HCT116 (cell line): ENCODE measurements around the gene PWP2.

Experiments
- FOSL1 ChIP-seq: IDR thresholded peaks from 2 replicates; pipeline ENCODE4 v1.6.1; 2012; ENCODE audit warnings: low read depth
- MAX ChIP-seq: IDR thresholded peaks from 2 replicates; pipeline ENCODE4 v1.6.1; 2012
- POLR2A ChIP-seq: IDR thresholded peaks from 2 replicates; pipeline ENCODE4 v1.7.0; 2011; ENCODE audit warnings: borderline replicate concordance; ENCODE audit not compliant: insufficient read depth, insufficient read length; ENCODE audit errors: extremely low read depth
- RAD21 ChIP-seq: IDR thresholded peaks from 2 replicates; pipeline ENCODE4 v1.6.1; 2012; ENCODE audit warnings: low read depth, mild to moderate bottlenecking
- TF ChIP-seq, protein P1 (sequence below), 3 experiments: fragments of 200-600 bp in 1 of 3; sonication (generic) in 1 of 3; IDR thresholded peaks in 2 of 3; conservative IDR thresholded peaks in 1 of 3; 2 replicates each; pipeline ENCODE4 v1.5.1; 2012 to 2017; ENCODE audit warnings: low read depth in 2 of 3, low read length in 2 of 3, antibody characterized with exemption in 1 of 3, borderline replicate concordance in 1 of 3, control low read depth in 1 of 3, mild to moderate bottlenecking in 1 of 3, mixed read lengths in 1 of 3, mixed run types in 1 of 3, moderate library complexity in 1 of 3; ENCODE audit not compliant: insufficient read depth in 1 of 3

- TF ChIP-seq FOSL1 = no peak
- TF ChIP-seq MAX = no peak
- TF ChIP-seq, protein P1, sequence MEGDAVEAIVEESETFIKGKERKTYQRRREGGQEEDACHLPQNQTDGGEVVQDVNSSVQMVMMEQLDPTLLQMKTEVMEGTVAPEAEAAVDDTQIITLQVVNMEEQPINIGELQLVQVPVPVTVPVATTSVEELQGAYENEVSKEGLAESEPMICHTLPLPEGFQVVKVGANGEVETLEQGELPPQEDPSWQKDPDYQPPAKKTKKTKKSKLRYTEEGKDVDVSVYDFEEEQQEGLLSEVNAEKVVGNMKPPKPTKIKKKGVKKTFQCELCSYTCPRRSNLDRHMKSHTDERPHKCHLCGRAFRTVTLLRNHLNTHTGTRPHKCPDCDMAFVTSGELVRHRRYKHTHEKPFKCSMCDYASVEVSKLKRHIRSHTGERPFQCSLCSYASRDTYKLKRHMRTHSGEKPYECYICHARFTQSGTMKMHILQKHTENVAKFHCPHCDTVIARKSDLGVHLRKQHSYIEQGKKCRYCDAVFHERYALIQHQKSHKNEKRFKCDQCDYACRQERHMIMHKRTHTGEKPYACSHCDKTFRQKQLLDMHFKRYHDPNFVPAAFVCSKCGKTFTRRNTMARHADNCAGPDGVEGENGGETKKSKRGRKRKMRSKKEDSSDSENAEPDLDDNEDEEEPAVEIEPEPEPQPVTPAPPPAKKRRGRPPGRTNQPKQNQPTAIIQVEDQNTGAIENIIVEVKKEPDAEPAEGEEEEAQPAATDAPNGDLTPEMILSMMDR (IDR thresholded peaks at IDR 0.05 in 2 of 3, conservative IDR thresholded peaks at IDR 0.05 in 1 of 3; ENCODE audit: borderline replicate concordance in 1 of 3, insufficient read depth in 1 of 3, low read depth in 2 of 3, low read length in 2 of 3) = no peak
- TF ChIP-seq RAD21 = no peak
- no peak for TF ChIP-seq POLR2A
These were observed 41.1 kb upstream of the PWP2 start for GRCh38 chr21:44066116-44066515.
